ENCODE measurements around the gene ZNF180. TPM values are rescaled to one million over a fixed set of nuclear protein-coding genes. Genes with fewer than 3 reads are reported as not detected.
A peak's percentile ranks its signal among the peaks of the same experiment; 100 is the strongest.
"Not testable (repeated sequence)": the region's sequence is repeated elsewhere in the genome, so short reads cannot be mapped to it uniquely, and the experiment has no call there.

ZNF180 gene
- total RNA-seq, result 6.7 and 13.2 TPM in 2 replicates

DNA sequence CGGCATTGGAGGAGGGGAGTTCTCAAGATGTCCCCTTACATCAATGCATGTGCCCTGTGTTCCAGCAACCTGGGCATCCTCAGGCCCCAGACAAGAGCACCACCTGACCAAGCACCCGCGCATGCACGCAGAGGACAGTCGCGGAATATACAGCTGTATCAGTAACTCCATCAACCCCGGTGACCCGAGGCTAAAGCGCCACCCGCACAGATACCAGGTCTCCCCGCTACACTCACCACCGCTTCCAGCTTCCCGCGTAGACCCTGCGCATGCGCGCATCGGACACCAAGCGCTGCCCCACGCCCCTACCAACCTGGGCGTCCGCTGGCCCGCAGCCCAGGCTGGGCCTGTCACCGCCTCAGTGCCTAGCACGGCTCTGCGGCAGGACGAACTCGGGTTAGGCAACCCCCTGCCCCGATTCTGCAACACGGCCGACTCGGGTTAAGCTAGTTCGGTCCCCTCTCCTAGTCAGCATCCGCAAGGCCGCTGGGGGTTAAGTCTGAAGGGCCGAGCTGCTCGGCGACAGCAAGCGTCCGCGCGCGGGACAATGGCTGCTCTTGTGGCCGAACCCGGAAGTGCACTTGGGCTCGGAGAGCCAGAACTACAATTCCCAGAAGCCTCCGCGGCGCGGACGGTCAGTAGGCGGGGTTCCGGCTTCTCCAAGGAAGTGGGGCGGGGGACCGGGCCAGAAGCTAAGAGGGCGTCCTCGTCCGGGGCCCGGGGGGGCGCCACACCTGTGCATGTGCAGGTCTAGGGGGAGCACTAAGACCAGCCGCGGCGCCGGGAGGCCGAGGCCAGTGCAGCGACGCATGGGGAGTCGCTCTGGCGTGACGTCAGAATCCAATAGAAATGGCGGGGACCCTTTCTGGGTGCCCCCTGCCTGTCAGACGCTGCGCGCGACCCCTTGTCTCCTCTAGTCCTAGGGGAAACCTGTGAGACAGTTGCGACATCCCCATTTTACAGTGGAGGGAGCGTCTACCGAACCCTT lies at the start of gene ZNF180:
Gene ZNF180, minus strand, starts transcription at position 561 of the 988 bp plus-strand sequence. CDS start 3,188 bp downstream, outside the sequence.
- peak; percentile 68 for DNase-seq (ENCODE audit: extremely low read depth, low read depth, low spot score)

DNA sequence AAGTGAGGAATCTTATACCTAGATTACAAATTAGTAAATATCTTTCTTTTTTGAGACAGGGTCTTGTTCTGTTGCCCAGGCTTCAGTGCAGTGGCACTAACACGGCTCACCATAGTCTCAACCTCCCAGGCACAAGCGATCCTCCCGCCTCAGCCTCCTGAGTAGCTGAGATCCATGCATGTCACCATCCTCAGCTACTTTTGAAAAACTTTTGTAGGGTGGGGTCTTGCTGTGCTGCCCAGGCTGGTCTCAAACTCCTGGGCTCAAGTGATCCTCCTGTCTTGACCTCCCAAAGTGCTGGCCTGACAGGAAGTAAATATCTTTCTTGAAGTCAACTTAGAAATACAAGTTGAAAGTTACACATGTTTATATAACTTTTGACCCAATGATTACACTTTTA lies 49.2 kb upstream of the ZNF180 start:
- DNase-seq (ENCODE audit: extremely low read depth, low read depth, low spot score), result no peak

DNA sequence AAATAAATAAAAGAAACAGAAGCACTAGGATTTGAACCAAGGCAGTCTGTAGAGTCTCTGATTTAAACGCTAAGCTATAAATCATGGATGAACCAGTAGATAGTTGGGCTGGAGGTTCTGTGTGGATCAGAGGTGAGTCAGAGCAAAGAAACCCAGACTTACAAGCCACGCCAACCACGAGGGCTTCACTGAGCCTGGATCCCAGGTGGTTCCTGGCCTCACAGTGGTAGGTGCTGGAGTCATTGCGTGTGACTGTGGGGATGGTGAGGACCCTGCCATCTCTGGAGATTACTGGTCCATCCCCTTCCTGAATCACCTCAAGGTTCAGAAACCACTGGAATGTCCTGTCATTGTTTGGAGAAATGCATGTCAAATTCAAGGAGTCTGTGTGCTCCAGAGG lies 48.4 kb upstream of the ZNF180 start:
- no peak for DNase-seq (ENCODE audit: extremely low read depth, low read depth, low spot score)

DNA sequence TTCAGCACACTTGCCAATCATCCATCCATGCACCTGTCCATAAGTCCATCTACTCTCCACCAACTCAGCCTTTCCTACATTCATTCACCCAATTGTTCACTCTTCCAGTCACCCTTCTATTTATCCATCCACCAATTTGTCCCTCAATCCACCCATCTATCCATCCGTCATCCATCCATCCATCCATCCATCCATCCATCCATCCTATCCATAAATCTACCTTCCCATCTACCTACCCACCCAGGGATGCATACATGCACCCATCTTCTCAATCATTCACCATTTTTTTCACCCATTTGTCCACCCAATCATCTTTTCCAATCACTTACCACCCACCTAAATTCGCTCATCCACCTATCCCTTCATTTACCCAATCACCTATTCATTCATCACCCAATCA lies 43.7 kb upstream of the ZNF180 start:
- no peak for DNase-seq (ENCODE audit: extremely low read depth, low read depth, low spot score)

DNA sequence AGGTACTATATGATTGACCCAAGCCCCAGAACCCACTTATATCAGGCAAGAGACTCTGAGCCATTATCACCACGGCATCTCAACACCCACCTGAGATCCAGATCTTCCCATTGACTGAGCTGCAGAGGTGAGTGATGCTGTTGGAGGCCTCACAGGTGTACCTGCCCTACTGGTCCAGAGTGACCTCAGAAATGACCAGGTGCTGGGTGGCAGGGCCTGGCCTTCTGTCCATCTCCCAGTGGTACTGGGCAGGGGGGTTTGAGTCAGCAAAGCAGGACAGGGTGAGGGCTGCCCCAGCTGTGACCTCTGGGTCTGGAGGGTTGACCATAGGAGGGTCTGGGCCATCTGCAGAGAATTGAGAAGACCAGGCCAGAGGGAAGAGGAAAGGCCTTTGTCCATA lies 42.3 kb upstream of the ZNF180 start:
- no peak for DNase-seq (ENCODE audit: extremely low read depth, low read depth, low spot score)

DNA sequence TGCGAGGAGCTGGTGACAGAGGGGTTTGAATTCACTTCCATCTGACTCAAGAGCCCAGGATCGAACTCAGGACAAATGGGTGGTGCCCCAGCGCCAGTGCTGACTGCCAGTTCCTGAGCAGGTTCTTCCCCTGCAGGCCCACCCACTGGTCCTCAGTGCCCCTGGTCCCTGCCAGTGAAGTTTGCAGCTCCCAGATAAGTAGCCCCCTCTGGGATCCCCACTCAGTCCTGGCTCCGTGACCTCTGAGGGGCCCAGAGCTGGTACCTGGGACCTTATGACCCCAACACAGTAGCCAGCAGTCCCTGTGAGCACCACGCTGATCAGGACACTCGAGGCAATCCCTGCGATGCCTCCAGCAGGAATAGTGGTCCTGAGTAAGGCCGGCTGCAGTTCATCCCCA lies 40.4 kb upstream of the ZNF180 start:
- DNase-seq (ENCODE audit: extremely low read depth, low read depth, low spot score), result no peak

DNA sequence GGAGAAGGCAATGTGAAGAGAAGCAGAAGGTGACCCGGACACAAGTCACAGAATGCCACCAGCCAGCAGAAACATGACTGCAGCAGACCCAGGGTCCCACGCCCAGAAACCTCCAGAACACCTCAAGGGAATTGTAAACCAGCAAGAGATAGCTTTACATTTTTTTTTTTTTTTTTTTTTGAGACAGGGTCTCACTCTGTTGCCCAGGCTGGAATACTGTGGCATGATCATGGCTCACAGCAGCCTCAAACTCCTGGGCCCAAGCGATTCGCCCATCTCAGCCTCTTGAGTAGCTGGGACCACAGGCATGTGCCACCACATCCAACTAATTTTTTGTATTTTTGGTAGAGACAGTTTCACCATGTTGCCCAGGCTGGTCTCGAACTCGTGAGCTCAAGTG lies 39.7 kb upstream of the ZNF180 start:
- DNase-seq (ENCODE audit: extremely low read depth, low read depth, low spot score), result no peak

DNA sequence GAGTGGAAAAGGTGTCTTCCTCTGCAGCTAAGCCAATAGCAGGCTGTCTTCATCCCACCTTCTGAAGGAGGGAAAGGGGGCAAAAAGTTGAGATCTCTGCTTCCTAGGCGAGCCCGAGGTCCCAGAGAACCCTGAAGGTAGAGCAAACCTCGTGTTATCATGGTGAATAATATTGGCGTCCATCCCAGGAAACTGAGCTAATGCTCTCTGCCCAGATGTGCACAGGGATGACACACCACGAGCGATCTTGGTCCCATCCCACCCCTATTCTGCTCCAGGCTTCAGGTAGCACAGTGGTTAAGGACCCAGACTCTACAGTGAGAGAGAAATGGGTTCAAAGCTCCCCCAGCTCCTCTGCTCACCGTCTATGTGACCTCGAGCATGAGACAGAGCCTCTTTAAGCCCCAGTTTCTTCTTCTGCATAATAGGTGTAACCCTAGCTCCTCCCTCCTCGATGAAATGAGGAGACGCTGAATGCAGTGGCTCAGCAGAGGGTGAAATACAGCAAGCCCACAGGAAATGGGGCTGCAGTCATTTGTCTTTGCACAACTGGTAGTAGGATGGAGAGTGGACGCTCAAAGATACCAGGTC lies 39.0 kb upstream of the ZNF180 start:
- no peak for DNase-seq (ENCODE audit: extremely low read depth, low read depth, low spot score)

DNA sequence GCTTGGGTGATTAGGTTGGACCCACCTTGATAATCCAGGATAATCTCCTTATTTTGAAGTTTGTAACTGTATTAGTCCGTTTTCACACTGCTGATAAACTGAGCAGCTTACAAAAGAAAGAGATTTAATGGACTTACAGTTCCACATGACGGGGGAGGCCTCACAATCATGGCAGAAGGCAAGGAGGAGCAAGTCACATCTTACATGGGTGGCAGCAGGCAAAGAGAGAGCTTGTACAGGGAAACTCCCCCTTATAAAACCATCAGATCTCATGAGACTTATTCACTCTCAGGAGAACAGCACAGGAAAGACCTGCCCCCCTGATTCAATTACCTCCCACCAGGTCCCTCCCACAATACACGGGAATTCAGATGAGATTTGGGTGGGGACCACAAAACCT lies 35.0 kb upstream of the ZNF180 start:
- not testable (repeated sequence) for DNase-seq (ENCODE audit: extremely low read depth, low read depth, low spot score)

DNA sequence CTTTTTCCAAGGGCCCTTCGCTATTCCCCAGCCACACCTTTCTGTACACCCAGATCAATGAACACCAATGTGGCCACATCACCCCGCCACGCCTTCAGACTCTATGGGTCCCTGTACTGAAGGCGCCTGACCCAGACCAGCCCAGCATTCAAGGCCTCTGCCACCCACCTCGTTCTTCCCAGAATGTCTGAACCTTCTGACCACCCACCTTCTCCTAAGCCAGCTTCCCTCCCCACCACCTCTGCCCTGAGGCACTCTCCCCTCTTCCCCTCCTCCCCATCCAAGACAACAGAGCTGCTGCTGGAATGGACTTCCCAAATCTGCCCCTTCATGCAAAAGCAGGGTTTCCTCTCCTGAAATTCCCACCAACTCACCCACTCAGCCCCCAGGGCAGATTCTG lies 32.5 kb upstream of the ZNF180 start:
- DNase-seq (ENCODE audit: extremely low read depth, low read depth, low spot score), result no peak

DNA sequence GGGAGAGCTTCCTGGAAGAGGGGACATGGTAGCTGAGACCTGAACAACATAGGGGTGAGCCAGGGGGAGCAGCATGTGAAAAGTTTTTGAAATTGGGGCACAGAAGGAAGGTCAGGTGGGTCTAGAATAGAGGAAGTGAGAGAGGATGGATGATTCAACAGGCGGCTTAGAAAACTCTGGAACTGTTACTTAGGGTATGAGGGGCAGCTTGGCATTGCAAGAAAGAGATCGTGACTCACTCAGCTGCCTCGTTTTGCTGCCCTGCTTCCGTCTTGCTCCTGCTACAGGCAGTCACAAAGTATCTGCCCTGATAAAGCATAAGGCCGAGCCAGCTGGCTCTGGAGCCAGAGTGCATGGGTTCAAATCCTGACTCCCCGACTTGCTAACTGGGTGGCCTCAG lies 30.5 kb upstream of the ZNF180 start:
- no peak for DNase-seq (ENCODE audit: extremely low read depth, low read depth, low spot score)

DNA sequence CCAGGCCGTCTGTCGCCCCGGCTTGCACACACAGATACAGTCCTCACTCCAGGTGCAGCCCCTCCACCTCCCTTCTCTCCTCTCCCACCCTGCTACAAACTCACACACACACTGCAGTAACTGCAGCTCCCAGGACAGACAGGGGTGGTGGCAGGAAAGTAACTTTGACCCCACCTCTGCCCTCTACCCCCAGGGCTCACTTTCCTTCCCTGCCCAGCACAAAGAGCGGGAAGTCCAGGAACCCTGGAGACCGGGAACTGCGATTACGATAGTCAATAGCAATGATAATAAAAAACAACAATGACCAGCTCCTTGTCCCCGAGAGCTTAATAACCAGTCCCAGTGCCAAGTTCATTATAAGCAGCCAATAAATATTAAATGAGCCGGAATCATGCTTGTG lies 29.2 kb upstream of the ZNF180 start, which contains the start of gene CEACAM20:
Gene CEACAM20, minus strand, starts transcription at position 140 of the 400 bp plus-strand sequence. CDS start 166 bp downstream, outside the sequence.
- DNase-seq (ENCODE audit: extremely low read depth, low read depth, low spot score), result no peak

DNA sequence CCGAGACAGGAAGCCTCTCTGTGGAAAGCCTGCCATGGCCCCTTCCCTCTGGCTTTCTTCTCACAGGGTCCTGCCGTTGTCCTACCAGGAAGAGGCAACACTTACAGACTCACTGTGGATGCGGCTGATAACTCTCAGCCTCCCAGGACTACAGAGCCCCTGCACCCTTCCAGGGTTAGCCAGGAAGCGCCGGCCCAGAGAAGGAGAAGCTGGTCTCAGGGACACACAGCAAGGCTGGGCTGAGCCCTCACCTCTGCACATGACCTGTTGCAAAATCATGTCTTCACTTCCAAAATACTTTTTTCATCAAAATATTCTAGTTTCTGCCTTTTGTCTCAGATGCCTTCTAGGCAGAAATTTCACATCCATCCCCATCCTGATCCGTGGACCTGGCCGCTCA lies 27.2 kb upstream of the ZNF180 start:
- no peak for DNase-seq (ENCODE audit: extremely low read depth, low read depth, low spot score)

DNA sequence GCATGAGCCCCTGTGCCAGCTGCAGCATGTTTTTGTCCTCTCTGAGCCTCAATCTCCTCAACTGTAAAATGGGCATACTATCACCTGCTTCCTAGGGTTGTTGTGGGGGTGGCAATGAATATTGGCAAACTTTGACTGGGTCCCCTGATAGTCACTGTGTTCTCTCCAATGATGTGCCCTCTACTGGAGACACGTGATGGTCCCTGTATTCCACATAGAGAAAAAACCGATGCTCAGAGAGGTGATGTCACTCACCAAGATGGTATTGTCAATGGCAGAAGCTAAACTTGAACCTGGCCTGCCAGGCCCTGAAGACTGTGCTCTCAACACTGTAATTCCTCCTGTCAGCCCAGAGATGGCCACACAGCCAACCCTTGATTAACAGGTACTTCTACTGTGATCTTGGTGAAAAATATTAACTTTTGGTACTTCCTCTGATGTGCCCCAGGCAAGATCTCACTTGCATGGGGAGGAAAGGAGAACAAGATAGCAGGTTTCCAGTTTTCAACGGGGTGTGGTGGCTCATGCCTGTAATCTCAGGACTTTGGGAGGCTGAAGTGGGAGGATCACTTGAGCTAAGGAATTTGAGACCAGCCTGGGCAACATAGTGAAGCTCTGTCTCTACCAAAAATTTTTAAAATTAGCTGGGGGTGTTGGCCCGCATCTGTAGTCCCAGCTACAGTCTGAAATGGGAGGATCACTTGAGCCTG lies 25.6 kb upstream of the ZNF180 start:
- DNase-seq (ENCODE audit: extremely low read depth, low read depth, low spot score), result no peak

DNA sequence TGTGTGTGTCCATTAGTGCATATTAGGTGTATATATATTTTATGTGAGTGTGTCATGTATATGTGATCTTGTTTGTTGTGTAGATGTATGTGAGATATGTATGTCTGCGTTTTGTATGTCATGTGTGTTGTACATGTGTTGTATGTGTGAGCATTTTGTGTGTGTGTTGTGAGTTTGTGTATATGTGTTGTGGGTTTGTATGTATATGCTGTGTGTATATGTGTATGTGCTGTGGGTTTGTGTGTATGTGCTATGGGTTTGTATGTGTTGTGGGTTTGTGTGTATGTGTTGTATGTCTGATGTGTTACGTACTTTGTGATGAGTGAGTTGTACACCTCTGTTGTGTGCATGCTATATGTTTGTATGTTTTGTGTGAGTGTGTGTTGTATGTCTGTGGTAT lies 21.0 kb upstream of the ZNF180 start:
- DNase-seq (ENCODE audit: extremely low read depth, low read depth, low spot score), result no peak

DNA sequence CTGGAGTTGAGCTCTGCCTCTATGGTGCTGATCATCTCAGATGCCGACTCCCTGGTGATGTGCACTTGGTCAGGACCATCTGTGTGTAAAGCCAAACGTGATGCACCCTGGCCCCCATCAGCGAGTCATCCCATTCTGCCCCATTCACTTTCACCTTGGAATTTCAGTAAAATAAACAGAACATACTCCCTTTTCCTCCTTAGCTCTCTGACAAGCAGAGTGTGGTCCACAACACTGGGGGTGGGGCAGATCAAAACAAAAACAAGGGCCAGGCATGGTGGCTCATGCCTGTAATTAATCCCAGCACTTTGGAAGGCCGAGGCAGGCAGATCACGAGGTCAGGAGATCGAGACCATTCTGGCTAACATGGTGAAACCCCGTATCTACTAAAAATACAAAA lies 16.8 kb upstream of the ZNF180 start:
- DNase-seq (ENCODE audit: extremely low read depth, low read depth, low spot score), result no peak

DNA sequence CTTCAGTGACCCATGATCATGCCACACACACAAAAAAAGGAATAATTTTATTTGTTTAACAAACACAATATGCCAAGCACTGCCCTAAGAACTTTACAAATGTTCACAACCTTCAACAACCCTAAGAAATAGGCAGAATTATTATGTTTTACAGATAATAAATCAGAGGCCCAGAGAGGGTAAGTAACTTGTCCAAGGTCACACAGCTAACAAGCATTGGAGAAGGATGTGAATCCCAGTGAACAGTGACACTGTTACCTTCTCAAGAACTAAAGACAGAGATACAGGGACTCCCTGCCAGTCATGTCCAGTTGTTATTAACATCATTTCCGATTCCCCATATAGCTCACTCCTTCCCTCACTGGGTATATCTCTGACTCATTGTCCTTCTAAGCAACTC lies 15.6 kb upstream of the ZNF180 start:
- no peak for DNase-seq (ENCODE audit: extremely low read depth, low read depth, low spot score)

DNA sequence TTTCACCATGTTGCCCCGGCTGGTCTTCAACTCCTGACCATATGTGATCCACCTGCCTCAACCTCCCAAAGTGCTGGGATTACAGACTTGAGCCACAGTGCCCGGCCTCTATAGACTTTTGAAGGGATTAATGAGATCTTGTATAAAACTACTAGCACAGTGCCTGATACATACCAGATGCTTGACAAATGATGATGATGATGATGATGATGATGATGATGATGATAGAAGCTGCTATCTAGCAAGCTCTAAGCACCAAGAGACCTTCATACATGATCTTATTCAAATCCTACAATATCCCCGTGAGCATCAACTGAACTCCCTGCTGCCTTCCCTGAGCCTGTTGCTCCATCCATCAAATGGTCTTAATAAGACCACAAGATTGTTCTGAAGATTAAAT lies 14.7 kb upstream of the ZNF180 start:
- no peak for DNase-seq (ENCODE audit: extremely low read depth, low read depth, low spot score)

DNA sequence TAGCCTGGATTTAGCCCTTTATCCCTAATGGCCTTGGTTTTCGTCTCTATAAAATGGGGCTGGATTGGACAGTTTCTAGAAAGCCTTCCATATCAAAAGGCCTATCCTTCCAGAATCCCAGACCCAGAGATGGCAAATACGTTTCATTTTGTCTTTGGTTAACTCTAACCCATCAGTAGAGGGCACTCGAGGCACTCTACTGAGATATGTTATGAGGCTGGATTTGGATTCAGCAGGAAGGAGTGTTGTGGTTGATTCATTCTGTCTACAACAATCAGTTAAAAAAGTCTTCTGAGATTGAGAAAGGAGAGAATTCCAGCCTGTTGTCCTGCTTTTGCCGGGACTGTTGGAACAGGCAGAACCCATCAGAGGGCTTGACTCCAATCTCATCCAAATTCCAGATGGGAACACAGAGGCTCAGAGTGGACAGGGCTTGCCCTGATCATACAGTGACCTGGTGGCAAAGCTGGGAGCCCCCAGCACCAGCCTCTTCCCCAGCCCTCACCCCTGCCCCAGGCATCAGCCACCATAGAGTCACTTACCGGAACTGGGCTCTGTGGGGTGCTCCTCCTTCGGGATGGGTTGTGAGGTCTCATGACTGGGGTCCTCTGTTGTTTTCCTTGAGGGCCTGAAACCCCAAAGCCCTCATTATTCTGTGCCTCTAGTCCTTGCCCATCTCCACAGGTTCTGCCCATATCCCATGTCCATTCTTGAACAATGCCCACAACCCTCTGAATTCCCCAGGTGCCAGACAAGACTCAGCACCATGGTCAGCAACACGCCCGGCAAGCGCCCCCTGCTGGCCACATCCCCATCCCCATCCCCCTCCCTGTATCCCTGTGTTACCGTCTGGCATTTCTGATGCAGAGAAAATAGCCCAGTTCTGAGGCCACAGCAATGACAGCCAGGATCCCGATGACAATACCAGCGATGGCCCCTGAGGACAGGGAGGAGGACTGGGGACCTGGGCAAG lies 12.3 kb upstream of the ZNF180 start:
- no peak for DNase-seq (ENCODE audit: extremely low read depth, low read depth, low spot score)

DNA sequence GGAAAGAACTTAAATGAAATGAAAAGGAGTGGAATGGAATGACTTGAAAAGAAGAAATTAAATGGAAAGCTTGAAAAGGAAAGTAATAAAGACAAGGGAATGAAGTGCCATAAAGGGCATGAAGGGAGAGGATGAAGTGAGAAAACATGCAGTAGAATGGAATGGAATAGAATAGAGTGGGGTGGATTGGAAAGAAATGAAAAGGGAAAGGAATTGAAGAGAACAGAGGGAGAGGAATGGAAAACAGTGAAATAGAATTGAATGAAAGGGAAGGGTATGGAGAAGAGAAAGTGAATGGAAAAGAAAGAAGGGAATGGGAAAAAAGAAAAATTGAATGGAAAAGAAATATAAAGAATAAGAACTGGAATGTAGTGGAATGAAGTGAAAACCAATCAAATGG lies 9.2 kb upstream of the ZNF180 start:
- no peak for DNase-seq (ENCODE audit: extremely low read depth, low read depth, low spot score)

Data from glomerular endothelial cell (primary cell).